Prostate gland (tissue), 2 donors: ENCODE results near the gene TMEM132A. TPM values are rescaled to one million over a fixed set of nuclear protein-coding genes. Genes with fewer than 3 reads are reported as not detected.

Experiments
- DNase-seq: peaks from one replicate; pipeline ENCODE4 v3.0.0-alpha.2; 2019; ENCODE audit warnings: low spot score
- H3K27ac ChIP-seq, 2 donors: fragments of 200-600 bp; sonication (generic); 2 replicates each; pipeline ENCODE4 v1.5.1; 2017 to 2019
- H3K27me3 ChIP-seq: fragments of 200-600 bp; sonication (generic); replicated peaks from 2 replicates; pipeline ENCODE4 v1.5.1; 2019; ENCODE audit not compliant: insufficient read depth
- H3K36me3 ChIP-seq, 2 donors: fragments of 200-600 bp; sonication (generic); 1 replicate in 1 of 2; 2 replicates in 1 of 2; pipeline versions ENCODE4 v1.5.1 to v1.8.1; 2017 to 2019
- H3K4me1 ChIP-seq: fragments of 200-600 bp; sonication (generic); replicated peaks from 2 replicates; pipeline ENCODE4 v1.5.1; 2019
- H3K4me3 ChIP-seq, 2 donors: fragments of 200-600 bp; sonication (generic); 2 replicates each; pipeline ENCODE4 v1.5.1; 2017 to 2019
- H3K9me3 ChIP-seq: fragments of 200-600 bp; sonication (generic); 2 replicates; pipeline ENCODE4 v1.5.1; 2017
- CTCF ChIP-seq, 4 experiments: fragments of 200-600 bp in 2 of 4; fragments of 450-650 bp in 2 of 4; sonication (generic) in 2 of 4; IDR thresholded peaks; 1 replicate in 3 of 4; 2 replicates in 1 of 4; pipeline ENCODE4 v1.5.1; 2016 to 2019; ENCODE audit warnings: antibody characterized with exemption in 4 of 4, mild to moderate bottlenecking in 2 of 4, moderate library complexity in 2 of 4
- POLR2A ChIP-seq: fragments of 450-650 bp; IDR thresholded peaks from one replicate; pipeline ENCODE4 v1.6.1; 2016; ENCODE audit warnings: antibody characterized with exemption, mild to moderate bottlenecking
- POLR2AphosphoS5 ChIP-seq: sonication (generic); formaldehyde crosslinking; IDR thresholded peaks from one replicate; pipeline ENCODE4 v1.6.1; 2017; ENCODE audit warnings: antibody characterized with exemption
- WGBS: methylation state at CpG from one replicate; pipeline ENCODE4 v1.1.5; 2018; 5-methylcytosine and 5-hydroxymethylcytosine counted together
- intact Hi-C: fragments of 100-400 bp; cut with DNase I; formaldehyde crosslinking; loops from one replicate; pipeline ENCODE4 v1.14.2; 2022
- total RNA-seq, 2 donors: library from RNA; depleted of rRNA; stranded (reverse); fragments of >200 nt; gene quantifications; one replicate each; pipeline ENCODE4 v1.1.0, GENCODE V29; 2016

The TMEM132A gene
- total RNA-seq, 2 donors from 2014 or later: 18.7 to 44.5 TPM

GRCh38 chr11:60944490-60945294 lies 20.4 kb downstream of the TMEM132A start:
- H3K4me1 ChIP-seq: no peaks in the 10 kb centered on the region
- H3K36me3 ChIP-seq: no peaks in the 10 kb centered on the region
- no peaks in the 10 kb centered on the region for H3K27me3 ChIP-seq
- H3K4me3 ChIP-seq: no peak overlapping the region
- H3K27ac ChIP-seq: no peak overlapping the region
- 90% methylated on average over 11 of the region's 11 CpGs for WGBS
- TF ChIP-seq POLR2A: no peak
- TF ChIP-seq CTCF (IDR thresholded peaks at IDR 0.05): no peak
- TF ChIP-seq POLR2AphosphoS5: no peak
- no peak for DNase-seq
- intact Hi-C loops: no loop called here
- no peaks in the 10 kb centered on the region for H3K9me3 ChIP-seq

GRCh38 chr11:60945295-60945667 lies 21.0 kb downstream of the TMEM132A start:
- H3K36me3 ChIP-seq: no peaks in the 10 kb centered on the region
- no peak for DNase-seq
- no peak overlapping the region for H3K27ac ChIP-seq
- no peak for TF ChIP-seq POLR2AphosphoS5
- no peak for TF ChIP-seq POLR2A
- no peak for TF ChIP-seq CTCF (IDR thresholded peaks at IDR 0.05)
- no peaks in the 10 kb centered on the region for H3K27me3 ChIP-seq
- intact Hi-C loops: no loop called here
- 90% methylated on average over 5 of the region's 5 CpGs for WGBS
- H3K4me3 ChIP-seq: no peak overlapping the region
- no peaks in the 10 kb centered on the region for H3K9me3 ChIP-seq
- H3K4me1 ChIP-seq: no peaks in the 10 kb centered on the region

- Histone ChIP-seq H3K4me3 (no peak overlapping the region), H3K9me3 (no peaks in the 10 kb centered on the region), H3K4me1 (no peaks in the 10 kb centered on the region), H3K27ac (no peak overlapping the region), H3K27me3 (no peaks in the 10 kb centered on the region), H3K36me3 (no peaks in the 10 kb centered on the region)
- TF ChIP-seq POLR2AphosphoS5 (no peak), POLR2A (no peak), CTCF (IDR thresholded peaks at IDR 0.05) (no peak)
- no peak for DNase-seq
- WGBS: 73% methylated on average over 15 of the region's 15 CpGs
- intact Hi-C loops: no loop called here
Observed at GRCh38 chr11:60946601-60947264, 22.5 kb downstream of the TMEM132A start.

GRCh38 chr11:60947700-60948099 lies 23.4 kb downstream of the TMEM132A start:
- Histone ChIP-seq H3K4me3 (no peak overlapping the region), H3K36me3 (no peaks in the 10 kb centered on the region), H3K27me3 (no peaks in the 10 kb centered on the region), H3K4me1 (no peaks in the 10 kb centered on the region), H3K27ac (no peak overlapping the region), H3K9me3 (no peaks in the 10 kb centered on the region)
- DNase-seq: no peak
- 46% methylated on average over 2 of the region's 2 CpGs for WGBS
- intact Hi-C loops: no loop called here
- TF ChIP-seq POLR2A: no peak
- no peak for TF ChIP-seq CTCF (IDR thresholded peaks at IDR 0.05)
- no peak for TF ChIP-seq POLR2AphosphoS5
